Measurements from ENCODE around the gene CDC25C. TPM values are rescaled to one million over a fixed set of nuclear protein-coding genes. Genes with fewer than 3 reads are reported as not detected.

Gene CDC25C
- total RNA-seq, 1 experiment from 2014 or later = 18.8 TPM

DNA sequence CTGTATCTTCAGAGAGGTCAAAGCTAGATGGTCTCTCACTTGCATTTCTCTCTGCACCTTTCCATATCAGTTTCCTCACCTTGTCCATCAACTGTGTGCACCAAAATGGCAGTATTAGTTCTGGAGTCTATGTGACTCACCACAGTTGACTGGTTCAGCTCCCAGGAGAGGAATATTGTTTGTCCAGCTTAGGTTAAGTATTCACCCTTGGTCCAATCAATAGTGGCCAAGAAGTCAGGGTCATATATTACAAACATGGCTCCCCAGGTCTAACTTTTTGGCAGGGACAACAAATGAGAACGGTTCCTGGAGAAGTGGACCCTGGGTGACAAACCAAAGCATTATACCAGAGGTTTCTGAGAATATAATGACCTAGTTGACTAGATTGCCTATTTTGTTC lies 93.6 kb downstream of the CDC25C start:
- CTCF ChIA-PET = no interaction called here
- no peak for ATAC-seq
- H3K27ac Mint-ChIP-seq = no peak overlapping the region
- no peaks in the 10 kb centered on the region for H3K36me3 Mint-ChIP-seq
- no peaks in the 10 kb centered on the region for H3K4me1 Mint-ChIP-seq
- POLR2A ChIA-PET = no interaction called here
- no peaks in the 10 kb centered on the region for H3K9me3 Mint-ChIP-seq
- no peak for DNase-seq (ENCODE audit: low spot score)
- TF ChIP-seq ZNF232 (CRISPR knock-in tag; IDR thresholded peaks at IDR 0.05) = no peak
- TF ChIP-seq, protein P1, sequence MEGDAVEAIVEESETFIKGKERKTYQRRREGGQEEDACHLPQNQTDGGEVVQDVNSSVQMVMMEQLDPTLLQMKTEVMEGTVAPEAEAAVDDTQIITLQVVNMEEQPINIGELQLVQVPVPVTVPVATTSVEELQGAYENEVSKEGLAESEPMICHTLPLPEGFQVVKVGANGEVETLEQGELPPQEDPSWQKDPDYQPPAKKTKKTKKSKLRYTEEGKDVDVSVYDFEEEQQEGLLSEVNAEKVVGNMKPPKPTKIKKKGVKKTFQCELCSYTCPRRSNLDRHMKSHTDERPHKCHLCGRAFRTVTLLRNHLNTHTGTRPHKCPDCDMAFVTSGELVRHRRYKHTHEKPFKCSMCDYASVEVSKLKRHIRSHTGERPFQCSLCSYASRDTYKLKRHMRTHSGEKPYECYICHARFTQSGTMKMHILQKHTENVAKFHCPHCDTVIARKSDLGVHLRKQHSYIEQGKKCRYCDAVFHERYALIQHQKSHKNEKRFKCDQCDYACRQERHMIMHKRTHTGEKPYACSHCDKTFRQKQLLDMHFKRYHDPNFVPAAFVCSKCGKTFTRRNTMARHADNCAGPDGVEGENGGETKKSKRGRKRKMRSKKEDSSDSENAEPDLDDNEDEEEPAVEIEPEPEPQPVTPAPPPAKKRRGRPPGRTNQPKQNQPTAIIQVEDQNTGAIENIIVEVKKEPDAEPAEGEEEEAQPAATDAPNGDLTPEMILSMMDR (IDR thresholded peaks at IDR 0.05) = no peak
- TF ChIP-seq SMAD4 (CRISPR knock-in tag; IDR thresholded peaks at IDR 0.05) = no peak
- TF ChIP-seq EMX1 (CRISPR knock-in tag; IDR thresholded peaks at IDR 0.05) = no peak
- TF ChIP-seq, protein P2, sequence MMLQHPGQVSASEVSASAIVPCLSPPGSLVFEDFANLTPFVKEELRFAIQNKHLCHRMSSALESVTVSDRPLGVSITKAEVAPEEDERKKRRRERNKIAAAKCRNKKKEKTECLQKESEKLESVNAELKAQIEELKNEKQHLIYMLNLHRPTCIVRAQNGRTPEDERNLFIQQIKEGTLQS (CRISPR knock-in tag; conservative IDR thresholded peaks at IDR 0.05) = no peak
- TF ChIP-seq CREM (CRISPR knock-in tag; IDR thresholded peaks at IDR 0.05) = no peak
- no peak for TF ChIP-seq CBFB (CRISPR knock-in tag; IDR thresholded peaks at IDR 0.05; ENCODE audit: low read depth)
- no peak for TF ChIP-seq NFATC4 (CRISPR knock-in tag; IDR thresholded peaks at IDR 0.05)
- TF ChIP-seq ETV6 (CRISPR knock-in tag; IDR thresholded peaks at IDR 0.05) = no peak
- TF ChIP-seq, protein P3, sequence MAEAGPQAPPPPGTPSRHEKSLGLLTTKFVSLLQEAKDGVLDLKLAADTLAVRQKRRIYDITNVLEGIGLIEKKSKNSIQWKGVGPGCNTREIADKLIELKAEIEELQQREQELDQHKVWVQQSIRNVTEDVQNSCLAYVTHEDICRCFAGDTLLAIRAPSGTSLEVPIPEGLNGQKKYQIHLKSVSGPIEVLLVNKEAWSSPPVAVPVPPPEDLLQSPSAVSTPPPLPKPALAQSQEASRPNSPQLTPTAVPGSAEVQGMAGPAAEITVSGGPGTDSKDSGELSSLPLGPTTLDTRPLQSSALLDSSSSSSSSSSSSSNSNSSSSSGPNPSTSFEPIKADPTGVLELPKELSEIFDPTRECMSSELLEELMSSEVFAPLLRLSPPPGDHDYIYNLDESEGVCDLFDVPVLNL (CRISPR knock-in tag; IDR thresholded peaks at IDR 0.05; ENCODE audit: borderline replicate concordance, low read depth) = no peak
- TF ChIP-seq GABPB1 (CRISPR knock-in tag; IDR thresholded peaks at IDR 0.05) = no peak
- TF ChIP-seq, protein P4, sequence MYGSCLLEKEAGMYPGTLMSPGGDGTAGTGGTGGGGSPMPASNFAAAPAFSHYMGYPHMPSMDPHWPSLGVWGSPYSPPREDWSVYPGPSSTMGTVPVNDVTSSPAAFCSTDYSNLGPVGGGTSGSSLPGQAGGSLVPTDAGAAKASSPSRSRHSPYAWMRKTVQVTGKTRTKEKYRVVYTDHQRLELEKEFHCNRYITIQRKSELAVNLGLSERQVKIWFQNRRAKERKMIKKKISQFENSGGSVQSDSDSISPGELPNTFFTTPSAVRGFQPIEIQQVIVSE (CRISPR knock-in tag; IDR thresholded peaks at IDR 0.05; ENCODE audit: borderline replicate concordance) = no peak
- TF ChIP-seq ZNF416 (CRISPR knock-in tag; IDR thresholded peaks at IDR 0.05) = no peak
- TF ChIP-seq PREB (CRISPR knock-in tag; IDR thresholded peaks at IDR 0.05; ENCODE audit: borderline replicate concordance) = no peak
- TF ChIP-seq IRF1 (CRISPR knock-in tag; IDR thresholded peaks at IDR 0.05) = no peak
- no peak for TF ChIP-seq ZNF219 (CRISPR knock-in tag; IDR thresholded peaks at IDR 0.05; ENCODE audit: borderline replicate concordance)
- no peak overlapping the region for H3K4me3 Mint-ChIP-seq
- peaks cover 44% of the 10 kb centered on the region for H3K27me3 Mint-ChIP-seq (ENCODE audit: low read depth)

Other genes starting within 250 kb of the CDC25C start
- 0.16 TPM in 1 of 3 replicates, not detected in the others for gene WNT8A, start 247.8 kb downstream of the CDC25C start, total RNA-seq (2021)
- gene NME5, start 192.4 kb downstream of the CDC25C start, total RNA-seq (2021) = 0.74 to 0.89 TPM in 2 of 3 replicates, not detected in the other
- 59.6 to 73.4 TPM (median 61.4 TPM) in 3 replicates for gene BRD8, start 153.2 kb downstream of the CDC25C start, total RNA-seq (2021)
- gene KIF20A, start 152.7 kb downstream of the CDC25C start, total RNA-seq (2021) = 66.9 to 81.9 TPM (median 68.0 TPM) in 3 replicates
- gene CDC23, start 118.5 kb downstream of the CDC25C start, total RNA-seq (2021) = 43.8 to 45.3 TPM (median 44.5 TPM) in 3 replicates
- gene GFRA3, start 57.2 kb downstream of the CDC25C start, total RNA-seq (2021) = 0.69 to 1.3 TPM (median 0.94 TPM) in 3 replicates
- 51.3 to 56.2 TPM (median 53.0 TPM) in 3 replicates for gene FAM53C, start 6.5 kb upstream of the CDC25C start, total RNA-seq (2021)
- gene KDM3B, start 20.9 kb upstream of the CDC25C start, total RNA-seq (2021) = 86.2 to 89.0 TPM (median 87.9 TPM) in 3 replicates
- gene REEP2, start 107.3 kb upstream of the CDC25C start, total RNA-seq (2021) = 47.7 to 51.1 TPM (median 50.9 TPM) in 3 replicates
- gene EGR1, start 133.7 kb upstream of the CDC25C start, total RNA-seq (2021) = 15.7 to 30.0 TPM (median 28.5 TPM) in 3 replicates
- 110 to 137 TPM (median 115 TPM) in 3 replicates for gene ETF1, start 211.4 kb upstream of the CDC25C start, total RNA-seq (2021)
- gene HSPA9, start 243.6 kb upstream of the CDC25C start, total RNA-seq (2021) = 313 to 414 TPM (median 328 TPM) in 3 replicates

Data from WTC11 (cell line).